Suprapubic skin (tissue), 3 donors: ENCODE results near the gene SASH1.

Experiments used
- POLR2A ChIP-seq, 2 donors: fragments of 450-650 bp; IDR thresholded peaks; one replicate each; pipeline ENCODE4 v1.6.1; 2017; ENCODE audit warnings: antibody characterized with exemption in 2 of 2, mild to moderate bottlenecking in 2 of 2, moderate library complexity in 2 of 2
- TF ChIP-seq, protein P1 (sequence below), 2 donors: fragments of 200-600 bp in 1 of 2; fragments of 450-650 bp in 1 of 2; sonication (generic) in 1 of 2; IDR thresholded peaks; one replicate each; pipeline ENCODE4 v1.5.1; 2016 to 2019; ENCODE audit warnings: antibody characterized with exemption in 2 of 2, mild to moderate bottlenecking in 1 of 2, moderate library complexity in 1 of 2

DNA sequence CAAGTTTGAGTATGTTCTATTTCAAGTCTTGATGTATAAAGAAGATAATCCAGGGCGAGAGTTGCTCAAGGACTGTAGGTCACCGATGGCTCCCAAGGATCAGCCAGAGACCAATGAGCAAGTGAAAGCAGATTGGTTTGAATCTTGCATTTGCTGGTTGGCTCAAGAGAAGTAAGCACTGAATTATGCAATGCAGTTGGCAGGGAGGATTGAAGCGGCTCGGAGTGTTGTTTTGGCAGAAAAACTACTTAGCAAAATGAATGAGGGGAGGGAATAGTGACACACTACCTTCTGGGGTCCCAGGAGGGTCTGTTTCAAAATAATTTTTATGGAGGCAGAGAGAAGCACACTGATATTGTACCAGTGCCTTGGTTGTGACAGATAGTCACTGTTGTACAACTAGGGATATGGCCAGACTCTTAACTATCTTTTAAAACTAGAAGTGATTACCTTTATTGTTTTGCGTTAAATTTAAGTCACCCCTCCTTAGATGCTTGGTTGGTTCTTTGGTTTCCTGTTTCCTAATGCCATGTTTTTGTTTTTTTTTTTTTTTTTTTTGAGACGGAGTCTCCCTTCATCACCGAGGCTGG is 15.7 kb downstream of the SASH1 start:
- TF ChIP-seq, protein P1, sequence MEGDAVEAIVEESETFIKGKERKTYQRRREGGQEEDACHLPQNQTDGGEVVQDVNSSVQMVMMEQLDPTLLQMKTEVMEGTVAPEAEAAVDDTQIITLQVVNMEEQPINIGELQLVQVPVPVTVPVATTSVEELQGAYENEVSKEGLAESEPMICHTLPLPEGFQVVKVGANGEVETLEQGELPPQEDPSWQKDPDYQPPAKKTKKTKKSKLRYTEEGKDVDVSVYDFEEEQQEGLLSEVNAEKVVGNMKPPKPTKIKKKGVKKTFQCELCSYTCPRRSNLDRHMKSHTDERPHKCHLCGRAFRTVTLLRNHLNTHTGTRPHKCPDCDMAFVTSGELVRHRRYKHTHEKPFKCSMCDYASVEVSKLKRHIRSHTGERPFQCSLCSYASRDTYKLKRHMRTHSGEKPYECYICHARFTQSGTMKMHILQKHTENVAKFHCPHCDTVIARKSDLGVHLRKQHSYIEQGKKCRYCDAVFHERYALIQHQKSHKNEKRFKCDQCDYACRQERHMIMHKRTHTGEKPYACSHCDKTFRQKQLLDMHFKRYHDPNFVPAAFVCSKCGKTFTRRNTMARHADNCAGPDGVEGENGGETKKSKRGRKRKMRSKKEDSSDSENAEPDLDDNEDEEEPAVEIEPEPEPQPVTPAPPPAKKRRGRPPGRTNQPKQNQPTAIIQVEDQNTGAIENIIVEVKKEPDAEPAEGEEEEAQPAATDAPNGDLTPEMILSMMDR (IDR thresholded peaks at IDR 0.05), result no peak
- no peak for TF ChIP-seq POLR2A (IDR thresholded peaks at IDR 0.05)
